NCI-H128 (cell line): Measurements from ENCODE around the gene DLX5.

ENCODE experiments used
- DNase-seq: peaks from one replicate; lab custom pipeline; 2025; ENCODE audit not compliant: unreplicated experiment; lab: John Stamatoyannopoulos, UW

DLX5 gene

DNA sequence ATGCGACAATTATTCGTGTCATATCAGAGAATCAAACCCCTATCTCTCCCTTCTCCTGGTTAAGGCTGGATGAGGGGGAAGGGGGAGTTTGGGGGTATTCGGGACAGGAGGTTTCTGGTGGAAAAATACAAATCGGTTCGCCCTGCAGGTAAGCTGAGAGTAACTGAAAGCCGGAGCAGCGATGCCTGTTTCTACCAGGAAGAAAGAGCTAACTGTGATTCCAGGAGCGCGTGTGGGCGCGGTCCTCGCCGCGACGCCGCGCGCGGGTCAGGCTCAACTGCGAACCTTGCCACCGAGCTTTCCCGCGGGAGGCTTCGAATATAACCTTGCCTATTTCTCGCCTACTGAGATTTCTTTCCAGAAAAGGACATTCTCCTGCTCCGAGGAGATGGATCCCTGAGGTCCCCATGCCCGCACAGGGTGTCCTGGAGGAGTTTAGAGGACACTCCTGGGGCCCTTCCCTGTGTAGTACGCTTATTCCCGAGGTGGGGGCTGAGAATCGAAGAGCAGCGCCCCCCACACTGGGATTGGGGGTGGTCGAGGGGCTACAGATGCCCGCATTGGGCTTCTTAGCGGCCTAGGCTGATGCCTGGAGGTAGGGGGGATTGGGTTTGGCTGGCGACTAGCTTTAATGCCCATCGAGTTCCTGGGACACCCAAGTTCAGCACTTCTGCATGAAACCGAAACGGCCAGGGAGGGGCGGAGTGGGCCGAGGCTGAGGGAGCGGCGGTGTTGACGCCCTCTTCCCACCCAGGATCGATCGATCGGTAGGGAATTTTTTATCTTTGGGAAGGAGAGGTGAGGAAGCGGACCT lies 32.2 kb downstream of the DLX5 start:
- DNase-seq = no peak

GRCh38 chr7:96991546-96992191 lies 33.0 kb downstream of the DLX5 start:
- no peak for DNase-seq

DNA sequence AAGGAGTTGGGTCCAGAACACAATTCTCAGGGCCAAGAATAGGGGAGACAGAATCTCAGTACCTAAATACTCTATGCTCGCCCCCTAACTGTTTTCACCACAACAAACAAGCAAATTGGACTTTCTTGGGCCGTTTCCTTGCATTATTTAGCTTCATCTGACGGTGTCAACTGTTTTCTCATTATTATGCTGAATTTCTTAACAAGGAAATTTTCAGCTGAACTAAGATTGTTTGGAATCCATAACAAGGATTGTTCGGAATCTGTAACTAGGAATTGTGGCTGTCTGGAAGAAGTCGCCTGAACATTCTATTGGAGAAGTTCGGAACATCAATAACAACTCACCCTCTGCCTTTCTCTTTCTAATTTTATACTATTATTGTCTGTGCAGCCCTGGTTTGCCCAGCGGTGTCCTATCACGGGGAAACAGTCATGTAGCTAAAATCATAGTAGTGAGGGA lies 34.7 kb downstream of the DLX5 start:
- no peak for DNase-seq

DNA sequence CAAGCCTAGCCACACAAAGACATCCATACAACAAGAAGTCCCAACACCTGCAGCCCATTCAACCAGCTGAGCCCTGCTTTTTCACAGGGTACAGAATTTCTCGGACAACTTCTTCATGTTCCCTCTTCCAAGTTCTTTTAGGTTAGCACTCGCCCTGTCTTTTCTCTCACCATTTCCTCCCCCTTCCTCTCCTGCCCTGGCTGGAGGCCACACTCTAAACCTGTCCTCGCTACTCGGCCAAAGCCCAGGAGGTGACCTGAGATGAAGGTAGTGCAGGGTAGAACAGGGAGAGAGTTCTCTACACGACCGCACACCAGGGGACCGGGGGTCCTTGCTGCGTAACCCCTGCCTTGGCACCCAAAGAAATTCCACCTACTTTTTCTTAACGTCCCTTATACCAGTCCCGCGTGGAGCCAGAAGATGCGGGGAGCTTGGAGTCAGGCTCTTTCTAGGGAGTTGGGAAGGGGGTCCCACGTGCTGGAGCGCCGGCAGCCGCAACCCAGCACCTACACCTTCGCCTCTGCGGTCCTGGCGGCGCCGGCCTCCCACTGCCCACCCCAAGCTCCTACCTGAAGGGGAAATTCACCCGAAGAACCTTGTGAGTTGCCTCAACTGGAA lies 35.3 kb downstream of the DLX5 start:
- no peak for DNase-seq

DNA sequence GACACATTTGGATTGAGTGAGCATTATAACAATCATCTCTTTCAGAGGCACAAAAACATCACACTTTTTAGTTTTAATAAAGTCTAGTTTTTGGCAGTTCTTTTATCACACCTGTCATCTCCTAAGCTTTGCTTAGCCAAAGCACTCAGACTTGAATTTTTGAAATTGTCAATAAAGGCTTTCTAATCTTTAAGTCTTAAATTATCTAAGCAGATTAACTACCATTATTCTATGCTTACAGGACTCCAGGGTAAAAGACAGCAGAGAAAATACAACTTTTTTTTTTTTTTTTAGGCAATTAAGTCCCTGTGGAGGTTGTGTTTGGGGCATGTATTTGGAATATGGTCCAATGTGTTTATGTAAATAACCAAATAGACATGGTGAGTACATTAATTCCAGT lies 36.9 kb downstream of the DLX5 start:
- no peak for DNase-seq

DNA sequence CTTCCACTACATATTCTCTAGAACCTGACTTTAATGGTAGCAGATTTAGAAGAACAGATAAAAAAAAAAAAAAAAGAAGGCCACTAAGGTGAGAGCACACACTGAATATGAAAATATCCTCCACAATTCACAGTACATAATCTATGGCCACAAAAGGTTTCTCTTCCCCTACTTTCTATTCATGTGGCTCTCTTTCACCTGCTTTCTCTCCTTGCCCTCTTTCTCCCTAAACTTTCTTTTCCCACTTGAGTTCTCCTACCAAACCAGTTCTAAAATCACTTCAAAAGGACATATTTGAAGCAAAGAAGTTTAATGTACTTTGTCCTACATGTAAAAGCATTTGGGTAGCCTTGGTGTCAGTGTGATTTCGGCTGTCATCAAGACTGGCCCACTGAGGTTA lies 37.7 kb downstream of the DLX5 start:
- DNase-seq = no peak

- no peak for DNase-seq
Observed at GRCh38 chr7:96985992-96986391, 38.6 kb downstream of the DLX5 start.

- no peak for DNase-seq
Observed at GRCh38 chr7:96982586-96982985, 42.0 kb downstream of the DLX5 start.

DNA sequence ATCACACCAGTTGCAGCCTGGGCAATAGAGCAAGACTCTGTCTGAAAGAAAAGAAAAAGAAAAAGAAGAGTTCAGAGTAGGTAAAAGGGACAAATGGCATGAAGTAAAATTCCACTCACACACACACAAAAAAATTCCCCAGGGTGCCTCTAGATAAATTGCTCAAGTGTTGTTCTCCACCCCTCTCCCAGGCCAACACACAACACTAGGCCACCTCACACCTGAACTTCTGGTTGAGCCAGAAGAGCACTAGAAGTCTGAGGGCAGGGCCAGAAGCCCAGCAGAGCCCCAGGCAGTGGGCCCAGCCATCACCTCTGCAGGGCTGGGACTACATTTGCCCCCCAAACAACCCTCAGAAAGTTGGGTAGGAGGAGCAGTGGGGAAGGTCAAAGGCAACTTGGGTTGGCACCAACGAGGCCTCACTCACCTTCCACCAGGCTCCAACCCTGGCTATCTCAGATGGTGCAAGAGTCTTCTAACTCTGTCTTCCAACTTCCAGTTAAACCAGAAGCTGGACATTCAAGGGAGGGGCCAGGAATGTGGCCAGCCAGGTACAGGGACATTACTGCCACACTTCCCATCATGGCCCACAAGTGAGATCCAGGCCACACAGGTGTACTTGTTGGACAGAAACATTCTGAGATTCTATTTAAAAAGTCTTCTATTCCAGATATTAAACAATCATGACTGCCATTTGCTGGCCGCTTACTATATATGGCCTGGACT lies 44.9 kb downstream of the DLX5 start:
- DNase-seq = no peak

DNA sequence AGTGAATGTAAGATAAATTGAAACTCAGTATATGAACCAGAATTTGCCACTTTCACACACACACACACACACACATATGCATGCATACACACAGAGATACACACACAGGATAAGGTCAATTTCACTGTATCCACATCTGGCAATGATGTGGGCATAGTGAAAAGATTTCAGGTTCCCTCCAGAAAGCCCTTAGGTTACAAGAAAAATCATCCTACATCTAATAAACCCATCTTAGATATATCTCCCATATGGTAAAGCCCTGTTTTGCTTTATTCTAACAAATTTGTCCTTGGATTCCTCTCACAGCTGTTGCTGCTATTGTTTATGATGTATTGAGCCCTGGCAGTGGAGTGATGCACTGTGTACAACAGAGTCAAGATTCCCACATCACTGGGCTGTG lies 47.2 kb downstream of the DLX5 start:
- no peak for DNase-seq

DNA sequence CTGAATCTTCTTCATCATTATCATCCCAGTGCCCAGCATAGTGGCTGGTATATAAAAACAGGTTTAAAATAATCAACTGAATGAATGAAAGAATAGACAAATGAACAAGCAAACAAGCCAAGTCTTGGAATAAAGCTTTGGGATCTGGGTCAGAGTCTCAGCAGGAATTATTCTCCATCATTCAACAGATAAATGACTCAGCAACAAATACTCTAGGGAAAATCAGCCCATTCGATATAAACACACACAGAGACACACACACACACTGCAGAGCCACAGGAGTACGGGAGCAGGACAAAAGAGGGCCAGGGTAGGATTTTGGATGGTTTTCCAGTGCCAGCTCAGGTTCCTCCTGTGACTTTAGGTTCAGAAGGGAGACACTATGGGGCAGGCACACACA lies 48.5 kb downstream of the DLX5 start:
- DNase-seq = no peak

- no peak for DNase-seq
Observed at GRCh38 chr7:96973986-96974385, 50.6 kb downstream of the DLX5 start.

DNA sequence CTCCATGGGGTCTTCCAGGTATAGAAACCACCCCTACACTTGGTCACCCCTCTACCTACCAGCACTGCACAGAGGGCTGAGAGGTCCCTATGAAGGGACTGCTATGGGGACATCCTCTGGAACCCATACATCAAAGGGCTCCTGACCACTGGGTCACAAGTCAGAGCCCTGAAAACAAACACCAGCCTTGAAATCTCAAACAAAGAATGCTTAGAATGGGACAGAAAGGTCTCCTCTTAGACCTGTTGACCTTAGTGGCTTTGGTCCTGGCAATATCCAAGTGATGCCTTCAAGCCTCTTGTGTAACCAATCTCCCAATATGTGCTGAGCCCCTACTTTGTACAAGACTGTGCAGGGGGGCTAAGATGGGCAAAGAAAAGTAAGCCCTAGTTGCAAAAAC lies 53.9 kb downstream of the DLX5 start:
- DNase-seq = no peak
